GM12878 (cell line): ENCODE results near the gene COL15A1. TPM values are rescaled to one million over a fixed set of nuclear protein-coding genes. Genes with fewer than 3 reads are reported as not detected.

Experiments
- ATAC-seq: fragments of 200-7000 bp; cut with Tn5 transposase; 3 replicates; pipeline ENCODE4 v1.9.1; 2020; ENCODE audit warnings: mild to moderate bottlenecking, moderate library complexity
- BruUV-seq: library from RNA; stranded (reverse); fragments of 400-500 nt; replicated peaks from 2 replicates; lab custom pipeline; 2021; lab: Mats Ljungman, UMichigan
- CTCF ChIA-PET: fragments of 300-600 bp; sonication (Branson Sonifier 250); formaldehyde crosslinking; extraction: SDS; loops from one replicate; lab custom pipeline; 2021; ENCODE audit warnings: inconsistent platforms; lab: Yijun Ruan, JAX
- POLR2A ChIA-PET: fragments of 350-600 bp; formaldehyde crosslinking; extraction: SDS; loops from one replicate; lab custom pipeline; 2021; ENCODE audit warnings: inconsistent platforms; lab: Charles Lee
- RAD21 ChIA-PET: fragments of 300-600 bp; sonication (Branson Sonifier 250); formaldehyde crosslinking; loops from one replicate; lab custom pipeline; 2023; ENCODE audit warnings: antibody characterized with exemption; ENCODE audit not compliant: unreplicated experiment; lab: Charles Lee
- SMC1A ChIA-PET: fragments of 300-600 bp; sonication (Branson Sonifier 250); formaldehyde crosslinking; loops from one replicate; lab custom pipeline; 2023; ENCODE audit not compliant: unreplicated experiment, uncharacterized antibody; lab: Charles Lee
- DNase-seq: peaks from one replicate; pipeline ENCODE4 v3.0.0-alpha.2; 2011; ENCODE audit warnings: low read depth, low spot score
- FAIRE-seq: peaks from 3 replicates; lab custom pipeline; 2011; peaks lifted over from hg19 to GRCh38; lab: Jason Lieb, UNC
- H2AFZ ChIP-seq: 2 replicates; pipeline ENCODE4 v1.6.0; 2011; ENCODE audit warnings: low read depth, low read length, control low read depth; ENCODE audit not compliant: control insufficient read depth
- H3K27ac ChIP-seq: 2 replicates; pipeline ENCODE4 v1.5.1; 2011; ENCODE audit warnings: control low read depth; ENCODE audit not compliant: control insufficient read depth, insufficient read depth
- H3K27me3 ChIP-seq, 2 experiments: replicated peaks in 1 of 2; 2 replicates each; pipeline versions ENCODE4 v1.6.0 to v1.6.1; 2011; ENCODE audit warnings: low read length in 1 of 2; ENCODE audit not compliant: control insufficient read depth in 2 of 2, insufficient read depth in 2 of 2
- H3K36me3 ChIP-seq, 2 experiments: 2 replicates each; pipeline ENCODE4 v1.5.1; 2011; ENCODE audit warnings: low read length in 1 of 2; ENCODE audit not compliant: control insufficient read depth in 2 of 2, insufficient read depth in 2 of 2
- H3K4me1 ChIP-seq: 2 replicates; pipeline ENCODE4 v1.6.1; 2011; ENCODE audit warnings: mild to moderate bottlenecking, low read length, moderate library complexity, mixed read lengths; ENCODE audit not compliant: control insufficient read depth, insufficient read depth
- H3K4me2 ChIP-seq: 2 replicates; pipeline ENCODE4 v1.6.0; 2011; ENCODE audit warnings: control low read depth; ENCODE audit not compliant: control insufficient read depth, insufficient read depth
- H3K4me3 ChIP-seq: fragments of 200-600 bp; sonication (generic); 2 replicates; pipeline ENCODE4 v1.5.1; 2016
- H3K79me2 ChIP-seq: 2 replicates; pipeline ENCODE4 v1.6.0; 2011; ENCODE audit warnings: low read length; ENCODE audit not compliant: control insufficient read depth, insufficient read depth
- H3K9ac ChIP-seq: 2 replicates; pipeline ENCODE4 v1.8.0; 2011; ENCODE audit warnings: low read length, control low read depth, mixed read lengths; ENCODE audit not compliant: control insufficient read depth, insufficient read depth
- H3K9me3 ChIP-seq: replicated peaks from 3 replicates; pipeline ENCODE4 v1.5.1; 2011; ENCODE audit warnings: mild to moderate bottlenecking, low read length; ENCODE audit not compliant: control insufficient read depth, insufficient read depth
- H4K20me1 ChIP-seq: 2 replicates; pipeline ENCODE4 v1.6.0; 2011; ENCODE audit not compliant: control insufficient read depth, insufficient read depth
- CEBPB ChIP-seq, 2 experiments: fragments of 150-350 bp in 1 of 2; IDR thresholded peaks; 2 replicates each; pipeline ENCODE4 v1.6.1; 2012 to 2014; ENCODE audit warnings: low read depth in 2 of 2, low read length in 2 of 2, borderline replicate concordance in 1 of 2, inconsistent platforms in 1 of 2
- CEBPZ ChIP-seq: fragments of 150-350 bp; IDR thresholded peaks from 2 replicates; pipeline ENCODE4 v1.6.1; 2016; ENCODE audit warnings: low read depth, low read length
- CUX1 ChIP-seq: IDR thresholded peaks from 2 replicates; pipeline ENCODE4 v1.6.1; 2012; ENCODE audit warnings: improper control_type of control experiment, low read depth, low read length; ENCODE audit not compliant: insufficient replicate concordance
- ELK1 ChIP-seq: IDR thresholded peaks from 2 replicates; pipeline ENCODE4 v1.6.1; 2012; ENCODE audit warnings: low read depth, low read length, improper control_type of control experiment
- SMC3 ChIP-seq: IDR thresholded peaks from 2 replicates; pipeline ENCODE4 v1.6.1; 2011; ENCODE audit warnings: low read length, improper control_type of control experiment, borderline replicate concordance
- TCF7 ChIP-seq: IDR thresholded peaks from 2 replicates; pipeline ENCODE4 v1.6.1; 2014; ENCODE audit warnings: antibody characterized with exemption, borderline replicate concordance
- YBX1 ChIP-seq: fragments of 450-650 bp; IDR thresholded peaks from 2 replicates; pipeline ENCODE4 v1.6.1; 2016; ENCODE audit warnings: antibody characterized with exemption
- YY1 ChIP-seq: IDR thresholded peaks from 2 replicates; pipeline ENCODE4 v1.6.1; 2011; ENCODE audit warnings: low read depth, mild to moderate bottlenecking, low read length
- ZNF687 ChIP-seq: fragments of 450-650 bp; IDR thresholded peaks from 2 replicates; pipeline ENCODE4 v1.6.1; 2017; ENCODE audit warnings: mild to moderate bottlenecking, moderate library complexity
- WGBS: methylation state at CpG from one replicate; pipeline ENCODE4 v1.1.6; 2016; ENCODE audit warnings: low lambda C conversion rate; ENCODE audit not compliant: insufficient replicate concordance, insufficient coverage; ENCODE audit errors: missing lambda C conversion rate; 5-methylcytosine and 5-hydroxymethylcytosine counted together
- in situ Hi-C: fragments of 300-500 bp; cut with MboI; formaldehyde crosslinking; loops from 9 replicates; pipeline ENCODE4 v1.14.3; 2018; ENCODE audit warnings: mixed read lengths
- intact Hi-C: fragments of 100-400 bp; cut with micrococcal nuclease; formaldehyde crosslinking; loops from one replicate; pipeline ENCODE4 v1.14.2; 2022; ENCODE audit not compliant: unreplicated experiment
- polyA plus RNA-seq, 11 experiments: library from polyadenylated mRNA; depleted of rRNA in 4 of 11; unstranded in 6 of 11; stranded (reverse) in 5 of 11; fragments of >200 nt; fragmentation: Nextera tagmentation in 4 of 11; fragmentation: Illumina TruSeq in 1 of 11; extraction: Ambion mirVana in 4 of 11; extraction: Trizol in 1 of 11; gene quantifications; 1 replicate in 1 of 11; 2 replicates in 10 of 11; pipeline versions ENCODE4 v1.2.1 to v1.2.3, GENCODE V29; 2011 to 2016; ENCODE audit warnings: inconsistent platforms in 2 of 11, missing spikeins in 2 of 11, low read depth in 1 of 11
- total RNA-seq, 4 experiments: library from RNA; depleted of rRNA in 3 of 4; stranded (reverse); fragments of >200 nt in 3 of 4; fragmentation: Illumina TruSeq in 1 of 4; extraction: Trizol in 1 of 4; gene quantifications; 2 replicates each; pipeline versions ENCODE4 v1.2.1 to v1.2.3, GENCODE V29; 2013 to 2021

COL15A1 gene
- total and polyA plus RNA-seq, 10 of the 15 experiments (the other 5 are each of a cell fraction or from before 2014, with no cell fraction given) = 0.01 to 0.28 (median 0.06) TPM; not detected in 2

DNA sequence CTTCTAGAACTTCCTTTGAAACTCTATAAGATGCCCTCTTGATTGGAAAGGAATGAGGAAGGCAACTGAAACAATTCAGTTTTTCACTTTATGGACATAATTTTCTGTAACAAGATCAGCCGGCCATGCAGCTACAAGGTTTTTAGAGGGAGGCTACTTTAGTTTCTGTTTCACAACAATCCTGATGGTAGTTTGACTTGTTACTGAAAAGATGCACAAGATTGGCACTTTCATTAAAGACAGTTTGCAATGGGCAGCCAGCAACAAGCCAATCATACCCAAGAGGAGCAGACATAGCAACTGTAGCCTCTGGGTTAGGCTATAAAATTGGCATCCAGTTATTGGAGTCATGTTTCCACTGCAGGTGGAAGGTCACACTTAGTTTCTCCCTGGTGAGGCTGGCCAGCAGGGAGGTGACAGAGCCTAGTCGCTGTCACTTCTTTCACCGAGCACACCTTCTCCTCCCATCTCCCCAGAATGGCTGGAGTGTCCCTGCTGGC is 87.0 kb downstream of the COL15A1 start:
- DNase-seq (no peak), ATAC-seq (no peak), FAIRE-seq (no peak)
- no peak overlapping the region for H3K4me3 ChIP-seq
- intact Hi-C loops (no loop called here), in situ Hi-C loops (no loop called here)
- H3K9ac ChIP-seq = no peak overlapping the region
- ChIA-PET CTCF (no interaction called here), SMC1A (no interaction called here), POLR2A (no interaction called here), RAD21 (no interaction called here)
- 74% methylated on average over 3 of the region's 3 CpGs for WGBS
- H4K20me1 ChIP-seq = no peaks in the 10 kb centered on the region
- H3K4me1 ChIP-seq = no peaks in the 10 kb centered on the region; the same call in 1 of the 2 replicates
- H3K36me3 ChIP-seq = no peaks in the 10 kb centered on the region
- no peaks in the 10 kb centered on the region for H3K9me3 ChIP-seq
- H3K79me2 ChIP-seq = no peaks in the 10 kb centered on the region
- H2AFZ ChIP-seq = no peak overlapping the region
- H3K27me3 ChIP-seq = peaks cover 0 to 5% of the 10 kb centered on the region in 2 experiments; a peak in 1 of 4 replicates
- no TSS peak for BruUV-seq
- H3K27ac ChIP-seq = no peak overlapping the region
- no peak overlapping the region for H3K4me2 ChIP-seq
- TF ChIP-seq YY1 (no peak), CEBPB (IDR thresholded peaks at IDR 0.05; ENCODE audit: borderline replicate concordance in 1 of 2, low read depth in 2 of 2, low read length in 2 of 2) (no peak), ELK1 (no peak), SMC3 (no peak), CEBPZ (no peak), TCF7 (no peak), YBX1 (no peak), ZNF687 (no peak), CUX1 (no peak)
